ENCODE results near the gene HAUS3.

GRCh38 chr4:2260344-2261109 is 18.6 kb upstream of the HAUS3 start:
- TF ChIP-seq GRHL2 (CRISPR knock-in tag; IDR thresholded peaks at IDR 0.05; ENCODE audit: insufficient replicate concordance, severe bottlenecking): no peak
- TF ChIP-seq ZBTB21 (CRISPR knock-in tag; IDR thresholded peaks at IDR 0.05; ENCODE audit: borderline replicate concordance): no peak
- no peak for TF ChIP-seq USF1 (CRISPR knock-in tag; IDR thresholded peaks at IDR 0.05)
- no peak for TF ChIP-seq FOXP4 (CRISPR knock-in tag; IDR thresholded peaks at IDR 0.05)
- no peak for TF ChIP-seq CTCF (IDR thresholded peaks at IDR 0.05)
- no peak for TF ChIP-seq SP1 (CRISPR knock-in tag; conservative IDR thresholded peaks at IDR 0.05)
- TF ChIP-seq ZNF219 (CRISPR knock-in tag; IDR thresholded peaks at IDR 0.05; ENCODE audit: borderline replicate concordance): no peak
- no peak for TF ChIP-seq JUN (CRISPR knock-in tag; IDR thresholded peaks at IDR 0.05)
- TF ChIP-seq NFYB (CRISPR knock-in tag; conservative IDR thresholded peaks at IDR 0.05; ENCODE audit: low read depth): no peak
- TF ChIP-seq ARID4B (CRISPR knock-in tag; IDR thresholded peaks at IDR 0.05; ENCODE audit: borderline replicate concordance): no peak
- TF ChIP-seq SMAD3 (CRISPR knock-in tag; IDR thresholded peaks at IDR 0.05; ENCODE audit: borderline replicate concordance): no peak
- no peak for TF ChIP-seq MLX (CRISPR knock-in tag; IDR thresholded peaks at IDR 0.05)
- no peak for TF ChIP-seq ZNF138 (CRISPR knock-in tag; conservative IDR thresholded peaks at IDR 0.05)

Measured in WTC11 (cell line).